Kidney epithelial cell (primary cell): ENCODE results near the gene SPATA33. TPM values are rescaled to one million over a fixed set of nuclear protein-coding genes. Genes with fewer than 3 reads are reported as not detected.

ENCODE experiments used
- DNase-seq: peaks from one replicate; pipeline ENCODE4 v3.0.0-alpha.2; 2010; ENCODE audit warnings: low read depth
- H3K27me3 ChIP-seq: 2 replicates; pipeline ENCODE4 v1.6.0; 2011; ENCODE audit warnings: low read length; ENCODE audit not compliant: control insufficient read depth, insufficient read depth
- H3K36me3 ChIP-seq: 2 replicates; pipeline ENCODE4 v1.5.1; 2011; ENCODE audit warnings: low read length; ENCODE audit not compliant: control insufficient read depth, insufficient read depth
- H3K4me3 ChIP-seq: 2 replicates; pipeline ENCODE4 v1.5.1; 2011; ENCODE audit warnings: low read depth, mild to moderate bottlenecking, control low read depth, low read length
- total RNA-seq: library from RNA; depleted of rRNA; stranded (reverse); fragments of >200 nt; gene quantifications from 2 replicates; pipeline ENCODE4 v1.2.3, GENCODE V29; 2015
- TF ChIP-seq, protein P1 (sequence below): IDR thresholded peaks from 2 replicates; pipeline ENCODE4 v1.5.1; 2011; ENCODE audit warnings: mild to moderate bottlenecking, moderate library complexity, low read length, control low read depth, inconsistent platforms; ENCODE audit not compliant: insufficient read depth, poor library complexity, severe bottlenecking

Gene SPATA33
- total RNA-seq, 1 donor from 2014 or later: 6.6 TPM

DNA sequence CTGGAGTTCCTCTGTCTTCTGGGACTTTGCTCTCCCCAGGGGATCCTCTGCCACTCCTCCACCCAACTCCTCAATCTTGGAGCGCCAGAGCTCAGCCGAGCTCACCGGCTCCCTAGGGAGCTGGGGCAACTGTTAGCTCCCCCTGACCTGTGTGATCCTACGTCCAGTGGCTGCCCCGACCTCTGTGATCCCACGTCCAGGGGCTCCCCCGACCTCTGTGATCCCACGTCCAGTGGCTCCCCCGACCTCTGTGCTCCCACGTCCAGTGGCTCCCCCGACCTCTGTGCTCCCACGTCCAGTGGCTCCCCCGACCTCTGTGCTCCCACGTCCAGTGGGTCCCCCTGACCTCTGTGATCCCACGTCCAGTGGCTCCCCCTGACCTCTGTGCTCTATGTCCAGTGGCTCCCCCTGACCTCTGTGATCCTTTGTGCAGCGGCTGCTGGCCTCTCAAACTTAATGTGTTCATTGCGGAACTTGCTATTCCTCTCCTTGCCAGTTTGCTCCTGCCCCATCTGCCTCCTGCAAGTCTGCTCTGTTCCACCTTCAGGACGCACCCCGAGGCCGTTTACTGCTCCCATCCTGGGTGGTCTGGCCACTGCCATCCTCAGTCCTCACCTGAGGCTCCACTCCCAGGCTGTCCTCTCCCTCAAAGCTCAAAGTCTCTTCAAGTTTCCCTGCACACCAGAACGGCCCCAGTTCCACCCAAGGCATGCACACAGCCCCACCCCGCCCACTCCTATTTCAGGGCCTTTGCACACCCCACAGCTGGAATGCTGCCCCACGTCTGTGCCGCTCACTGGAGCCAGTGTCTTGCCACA, 60.3 kb downstream of the SPATA33 start:
- Histone ChIP-seq H3K36me3 (peaks cover 1% of the 10 kb centered on the region), H3K4me3 (no peak overlapping the region), H3K27me3 (no peaks in the 10 kb centered on the region)
- TF ChIP-seq, protein P1, sequence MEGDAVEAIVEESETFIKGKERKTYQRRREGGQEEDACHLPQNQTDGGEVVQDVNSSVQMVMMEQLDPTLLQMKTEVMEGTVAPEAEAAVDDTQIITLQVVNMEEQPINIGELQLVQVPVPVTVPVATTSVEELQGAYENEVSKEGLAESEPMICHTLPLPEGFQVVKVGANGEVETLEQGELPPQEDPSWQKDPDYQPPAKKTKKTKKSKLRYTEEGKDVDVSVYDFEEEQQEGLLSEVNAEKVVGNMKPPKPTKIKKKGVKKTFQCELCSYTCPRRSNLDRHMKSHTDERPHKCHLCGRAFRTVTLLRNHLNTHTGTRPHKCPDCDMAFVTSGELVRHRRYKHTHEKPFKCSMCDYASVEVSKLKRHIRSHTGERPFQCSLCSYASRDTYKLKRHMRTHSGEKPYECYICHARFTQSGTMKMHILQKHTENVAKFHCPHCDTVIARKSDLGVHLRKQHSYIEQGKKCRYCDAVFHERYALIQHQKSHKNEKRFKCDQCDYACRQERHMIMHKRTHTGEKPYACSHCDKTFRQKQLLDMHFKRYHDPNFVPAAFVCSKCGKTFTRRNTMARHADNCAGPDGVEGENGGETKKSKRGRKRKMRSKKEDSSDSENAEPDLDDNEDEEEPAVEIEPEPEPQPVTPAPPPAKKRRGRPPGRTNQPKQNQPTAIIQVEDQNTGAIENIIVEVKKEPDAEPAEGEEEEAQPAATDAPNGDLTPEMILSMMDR: no peak
- no peak for DNase-seq

Other genes with a start within 250 kb of the SPATA33 start
- 133 and 171 TPM in 2 replicates for gene ANKRD11, start 167.3 kb upstream of the SPATA33 start, total RNA-seq
- gene SPG7, start 149.4 kb upstream of the SPATA33 start, total RNA-seq: 126 and 144 TPM in 2 replicates
- gene RPL13, start 97.2 kb upstream of the SPATA33 start, total RNA-seq: 11,644 and 17,833 TPM in 2 replicates
- gene CPNE7, start 82.1 kb upstream of the SPATA33 start, total RNA-seq: 11.5 and 11.6 TPM in 2 replicates
- 1.2 and 3.1 TPM in 2 replicates for gene DPEP1, start 44.2 kb upstream of the SPATA33 start, total RNA-seq
- 96.8 and 126 TPM in 2 replicates for gene CHMP1A, start 128 bp upstream of the SPATA33 start, total RNA-seq
- 50.5 and 61.5 TPM in 2 replicates for gene CDK10, start 28.9 kb downstream of the SPATA33 start, total RNA-seq
- 24.0 and 28.8 TPM in 2 replicates for gene SPATA2L, start 43.9 kb downstream of the SPATA33 start, total RNA-seq
- gene VPS9D1, start 63.1 kb downstream of the SPATA33 start, total RNA-seq: 5.1 and 9.3 TPM in 2 replicates
- 21.7 and 29.4 TPM in 2 replicates for gene ZNF276, start 63.7 kb downstream of the SPATA33 start, total RNA-seq
- gene FANCA, start 158.8 kb downstream of the SPATA33 start, total RNA-seq: 16.0 and 19.1 TPM in 2 replicates
- gene SPIRE2, start 170.6 kb downstream of the SPATA33 start, total RNA-seq: 1.2 and 1.4 TPM in 2 replicates
- 145 and 149 TPM in 2 replicates for gene TCF25, start 215.8 kb downstream of the SPATA33 start, total RNA-seq